Vagina (tissue), 2 donors: ENCODE data around the gene GPR33.

Experiments used
- CTCF ChIP-seq, 3 experiments: fragments of 450-650 bp in 2 of 3; fragments of 200-600 bp in 1 of 3; sonication (generic) in 1 of 3; IDR thresholded peaks; one replicate each; pipeline ENCODE4 v1.5.1; 2017 to 2019; ENCODE audit warnings: antibody characterized with exemption in 3 of 3, mild to moderate bottlenecking in 2 of 3, moderate library complexity in 2 of 3
- POLR2A ChIP-seq, 2 donors: fragments of 450-650 bp; IDR thresholded peaks; one replicate each; pipeline ENCODE4 v1.6.1; 2017; ENCODE audit warnings: antibody characterized with exemption in 2 of 2, mild to moderate bottlenecking in 2 of 2, moderate library complexity in 2 of 2
- POLR2AphosphoS5 ChIP-seq, 2 donors: sonication (generic); formaldehyde crosslinking; IDR thresholded peaks; one replicate each; pipeline ENCODE4 v1.9.0; 2017; ENCODE audit warnings: antibody characterized with exemption in 2 of 2, mild to moderate bottlenecking in 2 of 2, low read depth in 1 of 2; ENCODE audit not compliant: insufficient read depth in 1 of 2

GRCh38 chr14:31456841-31457664, 30.8 kb downstream of the GPR33 start, which contains the start of gene DTD2:
- no peak for TF ChIP-seq CTCF (IDR thresholded peaks at IDR 0.05)
- peak in 1 of 2 donors; percentile 50 for TF ChIP-seq POLR2A (IDR thresholded peaks at IDR 0.05)
- peak; percentile 91 to 92 for TF ChIP-seq POLR2AphosphoS5 (IDR thresholded peaks at IDR 0.05; ENCODE audit: insufficient read depth in 1 of 2, low read depth in 1 of 2)
